NT2/D1 (cell line): ENCODE results near the gene DESI2.

Source experiments
- DNase-seq: peaks from one replicate; pipeline ENCODE4 v3.0.0-alpha.2; 2011; ENCODE audit warnings: low read depth, low spot score
- H3K27me3 ChIP-seq: 2 replicates; pipeline ENCODE4 v1.6.0; 2011; ENCODE audit warnings: mild to moderate bottlenecking; ENCODE audit not compliant: insufficient read length, insufficient read depth
- H3K36me3 ChIP-seq: 2 replicates; pipeline ENCODE4 v1.6.1; 2011; ENCODE audit warnings: mild to moderate bottlenecking, low read length, mixed read lengths; ENCODE audit not compliant: insufficient read depth, insufficient read length
- H3K4me1 ChIP-seq: 2 replicates; pipeline ENCODE4 v1.5.1; 2011; ENCODE audit not compliant: insufficient read depth, insufficient read length
- H3K4me3 ChIP-seq: 2 replicates; pipeline ENCODE4 v1.5.1; 2011; ENCODE audit warnings: low read depth; ENCODE audit not compliant: insufficient read length
- H3K9ac ChIP-seq: 2 replicates; pipeline ENCODE4 v1.6.0; 2011; ENCODE audit warnings: low read depth; ENCODE audit not compliant: insufficient read length
- H3K9me3 ChIP-seq: 2 replicates; pipeline ENCODE4 v1.5.1; 2011; ENCODE audit warnings: mild to moderate bottlenecking, low read length; ENCODE audit not compliant: insufficient read depth
- SUZ12 ChIP-seq: IDR thresholded peaks from 2 replicates; pipeline ENCODE4 v1.6.1; 2011; ENCODE audit not compliant: insufficient read length, insufficient read depth; ENCODE audit errors: extremely low read depth
- YY1 ChIP-seq: IDR thresholded peaks from 2 replicates; pipeline ENCODE4 v1.6.1; 2011; ENCODE audit not compliant: insufficient read length, insufficient read depth
- ZNF274 ChIP-seq: IDR thresholded peaks from 2 replicates; pipeline ENCODE4 v1.6.1; 2011; ENCODE audit warnings: mild to moderate bottlenecking, low read depth, low read length

DESI2 gene

GRCh38 chr1:244628789-244629188 lies 24.1 kb upstream of the DESI2 start:
- TF ChIP-seq ZNF274 (no peak), YY1 (no peak), SUZ12 (no peak)
- no peaks in the 10 kb centered on the region for H3K4me1 ChIP-seq
- H3K36me3 ChIP-seq, result no peaks in the 10 kb centered on the region
- no peaks in the 10 kb centered on the region for H3K9me3 ChIP-seq
- H3K4me3 ChIP-seq, result no peak overlapping the region
- no peak for DNase-seq
- H3K9ac ChIP-seq, result no peak overlapping the region
- H3K27me3 ChIP-seq, result no peaks in the 10 kb centered on the region

- TF ChIP-seq YY1 (no peak), ZNF274 (no peak), SUZ12 (no peak)
Observed at GRCh38 chr1:244633140-244633539, 19.8 kb upstream of the DESI2 start.

DNA sequence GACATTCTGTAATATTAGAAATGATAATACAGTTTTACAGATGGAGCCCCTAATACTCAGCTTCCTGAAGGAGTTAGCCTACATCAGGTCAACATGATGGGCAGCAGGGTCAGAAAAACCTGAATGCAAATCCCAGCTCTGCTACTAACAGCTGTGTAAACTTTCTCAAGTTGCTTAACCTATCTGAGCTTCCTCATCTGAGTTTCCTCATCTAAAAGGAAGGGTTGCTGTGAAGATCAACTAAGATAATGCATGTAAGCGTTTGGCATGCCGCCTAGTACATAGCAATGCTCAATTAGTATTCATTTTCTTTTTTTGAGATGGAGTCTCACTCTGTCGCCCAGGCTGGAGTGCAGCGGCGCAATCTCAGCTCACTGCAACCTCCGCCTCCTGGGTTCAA lies 18.4 kb upstream of the DESI2 start:
- H3K36me3 ChIP-seq, result no peaks in the 10 kb centered on the region
- no peaks in the 10 kb centered on the region for H3K27me3 ChIP-seq
- no peak overlapping the region for H3K9ac ChIP-seq
- TF ChIP-seq YY1 (no peak), ZNF274 (no peak), SUZ12 (no peak)
- no peak for DNase-seq
- no peaks in the 10 kb centered on the region for H3K4me1 ChIP-seq
- H3K9me3 ChIP-seq, result no peaks in the 10 kb centered on the region
- no peak overlapping the region for H3K4me3 ChIP-seq

More at GRCh38 chr1:244633140-244633539, 19.8 kb upstream of the DESI2 start:
- no peak for DNase-seq
- no peaks in the 10 kb centered on the region for H3K4me1 ChIP-seq
- H3K36me3 ChIP-seq, result no peaks in the 10 kb centered on the region
- no peak overlapping the region for H3K4me3 ChIP-seq
- no peaks in the 10 kb centered on the region for H3K27me3 ChIP-seq
- H3K9ac ChIP-seq, result no peak overlapping the region
- H3K9me3 ChIP-seq, result no peaks in the 10 kb centered on the region

- Histone ChIP-seq H3K36me3 (no peaks in the 10 kb centered on the region), H3K4me1 (no peaks in the 10 kb centered on the region), H3K27me3 (no peaks in the 10 kb centered on the region), H3K9me3 (no peaks in the 10 kb centered on the region), H3K4me3 (no peak overlapping the region), H3K9ac (no peak overlapping the region)
- no peak for TF ChIP-seq YY1
- no peak for DNase-seq
Observed at GRCh38 chr1:244636488-244637259, 16.3 kb upstream of the DESI2 start.

DNA sequence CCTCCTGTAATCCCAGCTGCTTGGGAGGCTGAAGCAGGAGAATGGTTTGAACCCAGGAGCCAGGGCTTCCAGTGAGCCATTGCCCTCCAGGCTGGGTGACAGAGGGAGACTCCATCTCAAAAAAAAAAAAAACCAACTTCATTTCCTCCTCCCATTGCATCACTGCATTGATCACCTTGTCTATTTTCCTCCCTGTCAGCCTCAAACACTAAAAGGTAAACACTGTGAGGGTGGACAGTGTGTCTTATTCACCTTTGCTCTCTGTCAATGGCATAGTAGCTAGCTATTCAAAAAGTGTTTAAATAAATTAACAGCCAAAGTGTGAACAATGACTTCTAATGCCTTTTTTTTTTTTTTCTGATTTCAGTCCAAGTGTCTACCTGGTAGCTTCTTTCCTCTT lies 13.4 kb upstream of the DESI2 start:
- Histone ChIP-seq H3K9ac (no peak overlapping the region), H3K36me3 (no peaks in the 10 kb centered on the region), H3K4me1 (no peaks in the 10 kb centered on the region), H3K9me3 (no peaks in the 10 kb centered on the region), H3K27me3 (no peaks in the 10 kb centered on the region), H3K4me3 (no peak overlapping the region)
- TF ChIP-seq YY1, result no peak
- no peak for TF ChIP-seq ZNF274
- no peak for TF ChIP-seq SUZ12
- no peak for DNase-seq

GRCh38 chr1:244640917-244641316 lies 12.0 kb upstream of the DESI2 start:
- TF ChIP-seq SUZ12, result no peak
- TF ChIP-seq YY1, result no peak
- TF ChIP-seq ZNF274, result no peak
- Histone ChIP-seq H3K36me3 (no peaks in the 10 kb centered on the region), H3K4me3 (no peak overlapping the region), H3K4me1 (no peaks in the 10 kb centered on the region), H3K27me3 (no peaks in the 10 kb centered on the region), H3K9ac (no peak overlapping the region), H3K9me3 (no peaks in the 10 kb centered on the region)
- DNase-seq, result no peak

GRCh38 chr1:244642526-244642925 lies 10.4 kb upstream of the DESI2 start:
- TF ChIP-seq YY1 (no peak), SUZ12 (no peak), ZNF274 (no peak)
- Histone ChIP-seq H3K9me3 (no peaks in the 10 kb centered on the region), H3K4me1 (no peaks in the 10 kb centered on the region), H3K9ac (no peak overlapping the region), H3K4me3 (no peak overlapping the region), H3K27me3 (no peaks in the 10 kb centered on the region), H3K36me3 (no peaks in the 10 kb centered on the region)
- DNase-seq, result no peak
